ENCODE results near the gene SH2D6. TPM values are rescaled to one million over a fixed set of nuclear protein-coding genes. Genes with fewer than 3 reads are reported as not detected.

Gene SH2D6
- total and polyA plus RNA-seq, 2 experiments from 2014 or later = 0.27 to 2.8 TPM

- no peaks in the 10 kb centered on the region for H3K4me1 ChIP-seq (ENCODE audit: insufficient read depth)
- no peak overlapping the region for H3K4me3 ChIP-seq
- H3K79me2 ChIP-seq = no peaks in the 10 kb centered on the region
- no peaks in the 10 kb centered on the region for H4K20me1 ChIP-seq (ENCODE audit: insufficient read depth, poor library complexity, severe bottlenecking)
- H3K27ac ChIP-seq = no peak overlapping the region
- no peaks in the 10 kb centered on the region for H3K9me2 ChIP-seq (replicated peaks; ENCODE audit: insufficient read depth)
- no peak for TF ChIP-seq EZH2 (IDR thresholded peaks at IDR 0.05; ENCODE audit: borderline replicate concordance)
- no peak for TF ChIP-seq EZH2phosphoT487 (IDR thresholded peaks at IDR 0.05; ENCODE audit: low read depth, severe bottlenecking, unreplicated experiment)
- no peak for TF ChIP-seq CTCF (IDR thresholded peaks at IDR 0.05; ENCODE audit: poor library complexity)
- H3K27me3 ChIP-seq = no peaks in the 10 kb centered on the region
- no peaks in the 10 kb centered on the region for H3K9me3 ChIP-seq (ENCODE audit: low read depth)
- no peak overlapping the region for H2AFZ ChIP-seq
- 64% methylated on average over 5 of the region's 5 CpGs for WGBS (ENCODE audit: low lambda C conversion rate, missing lambda C conversion rate)
- no peak for DNase-seq (ENCODE audit: low spot score)
- H3K36me3 ChIP-seq (replicated peaks; ENCODE audit: insufficient read depth, low read depth) = no peaks in the 10 kb centered on the region
- H3K4me2 ChIP-seq = no peak overlapping the region
These were observed 38.5 kb downstream of the SH2D6 start for GRCh38 chr2:85457043-85457442.

- TF ChIP-seq EZH2 (IDR thresholded peaks at IDR 0.05; ENCODE audit: borderline replicate concordance) = no peak
- TF ChIP-seq EZH2phosphoT487 (IDR thresholded peaks at IDR 0.05; ENCODE audit: low read depth, severe bottlenecking, unreplicated experiment) = no peak
- no peak for TF ChIP-seq CTCF (IDR thresholded peaks at IDR 0.05; ENCODE audit: poor library complexity)
- Histone ChIP-seq H3K9me3 (ENCODE audit: low read depth) (no peaks in the 10 kb centered on the region), H3K27me3 (no peaks in the 10 kb centered on the region), H3K4me3 (no peak overlapping the region), H3K9me2 (replicated peaks; ENCODE audit: insufficient read depth) (no peaks in the 10 kb centered on the region), H3K79me2 (no peaks in the 10 kb centered on the region), H3K4me1 (ENCODE audit: insufficient read depth) (no peaks in the 10 kb centered on the region), H3K27ac (no peak overlapping the region), H4K20me1 (ENCODE audit: insufficient read depth, poor library complexity, severe bottlenecking) (no peaks in the 10 kb centered on the region), H2AFZ (no peak overlapping the region), H3K36me3 (replicated peaks; ENCODE audit: insufficient read depth, low read depth) (no peaks in the 10 kb centered on the region), H3K4me2 (no peak overlapping the region)
- 74% methylated on average over 6 of the region's 6 CpGs for WGBS (ENCODE audit: low lambda C conversion rate, missing lambda C conversion rate)
- DNase-seq (ENCODE audit: low spot score) = no peak
These were observed 39.4 kb downstream of the SH2D6 start for GRCh38 chr2:85457877-85458316.

GRCh38 chr2:85458601-85459563 lies 40.4 kb downstream of the SH2D6 start:
- H3K79me2 ChIP-seq = no peaks in the 10 kb centered on the region
- no peak overlapping the region for H2AFZ ChIP-seq
- DNase-seq (ENCODE audit: low spot score) = no peak
- H3K4me3 ChIP-seq = no peak overlapping the region
- H3K4me1 ChIP-seq (ENCODE audit: insufficient read depth) = no peaks in the 10 kb centered on the region
- 75% methylated on average over 12 of the region's 12 CpGs for WGBS (ENCODE audit: low lambda C conversion rate, missing lambda C conversion rate)
- H3K36me3 ChIP-seq (replicated peaks; ENCODE audit: insufficient read depth, low read depth) = no peaks in the 10 kb centered on the region
- H3K27ac ChIP-seq = no peak overlapping the region
- H4K20me1 ChIP-seq (ENCODE audit: insufficient read depth, poor library complexity, severe bottlenecking) = no peaks in the 10 kb centered on the region
- no peak overlapping the region for H3K4me2 ChIP-seq
- H3K9me2 ChIP-seq (replicated peaks; ENCODE audit: insufficient read depth) = no peaks in the 10 kb centered on the region
- H3K27me3 ChIP-seq = no peaks in the 10 kb centered on the region
- H3K9me3 ChIP-seq (ENCODE audit: low read depth) = no peaks in the 10 kb centered on the region
- no peak for TF ChIP-seq CTCF (IDR thresholded peaks at IDR 0.05; ENCODE audit: poor library complexity)
